Stimulated activated CD4-positive, alpha-beta T cell treated with anti-CD3 and anti-CD28 coated beads, Interleukin-15, amount 100 ng/mL, for 1 hour (primary cell): ENCODE measurements around the gene ARHGAP28.
"Not testable (repeated sequence)": the region's sequence is repeated elsewhere in the genome, so short reads cannot be mapped to it uniquely, and the experiment has no call there.

Source experiments
- DNase-seq, 2 donors: peaks; one replicate each; pipeline ENCODE4 v3.0.0-alpha.2; 2020; ENCODE audit warnings: low read depth in 1 of 2, low spot score in 1 of 2

ARHGAP28 gene

DNA sequence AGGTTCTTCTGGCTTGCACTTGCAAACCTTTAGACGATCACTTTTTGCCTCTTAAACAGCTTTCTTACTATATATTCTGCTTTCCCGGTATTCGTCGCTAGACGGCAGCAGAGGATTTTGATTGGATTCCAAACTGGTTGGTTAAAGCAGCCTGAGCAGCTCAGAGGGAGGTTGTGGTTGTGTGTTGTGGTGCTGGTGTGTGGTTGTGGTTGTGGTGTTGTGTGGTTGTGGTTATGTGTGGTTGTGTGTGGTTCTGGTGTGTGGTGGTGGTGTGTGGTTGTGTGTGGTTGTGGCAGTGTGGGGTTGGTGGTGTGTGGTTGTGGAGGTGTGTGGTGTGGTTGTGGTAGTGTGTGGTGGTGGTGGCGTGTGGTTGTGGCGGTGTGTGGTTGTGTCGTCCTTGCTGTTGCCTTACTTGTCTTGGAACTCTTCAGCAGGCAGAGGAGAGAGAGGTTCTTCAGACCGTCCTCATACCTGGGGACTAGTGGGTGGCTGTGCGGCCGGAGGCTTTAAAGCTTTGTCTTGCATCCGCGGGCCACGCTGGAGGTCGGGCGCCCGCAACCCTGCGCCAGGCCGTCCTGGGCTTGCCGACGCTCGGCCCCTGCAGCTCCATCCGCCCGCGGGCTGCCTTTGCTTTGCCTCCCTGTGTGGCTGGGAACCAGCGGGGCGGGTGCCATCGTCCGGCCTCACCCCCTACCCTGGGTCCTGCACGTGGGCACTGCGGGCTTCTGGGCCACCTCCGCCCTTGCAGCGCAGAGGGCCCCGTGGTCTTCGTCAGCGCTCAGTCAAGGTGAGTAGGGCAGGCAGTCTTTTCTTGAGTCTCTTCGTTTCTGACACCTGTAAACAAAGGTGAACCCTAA is 190.8 kb downstream of the ARHGAP28 start:
- no peak for DNase-seq

DNA sequence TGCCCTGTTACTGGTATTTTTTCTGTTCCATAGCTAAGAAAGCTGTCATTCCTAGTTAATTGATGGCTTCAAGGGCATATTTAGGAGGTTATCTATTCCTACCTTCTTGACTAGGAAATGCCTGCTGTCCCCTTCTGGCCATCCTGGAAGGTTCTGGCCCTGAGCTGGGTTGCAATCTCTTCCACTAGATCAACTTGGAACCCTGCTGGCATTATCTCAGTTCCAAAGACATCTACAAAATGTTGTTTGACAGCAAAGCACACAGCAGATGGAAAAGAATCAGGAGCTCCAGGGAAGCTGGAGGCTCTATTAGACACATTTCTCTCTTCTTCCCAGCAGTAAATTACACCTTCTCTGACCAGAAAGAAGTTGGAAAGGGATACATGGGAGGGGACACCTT is 192.1 kb downstream of the ARHGAP28 start:
- no peak for DNase-seq

DNA sequence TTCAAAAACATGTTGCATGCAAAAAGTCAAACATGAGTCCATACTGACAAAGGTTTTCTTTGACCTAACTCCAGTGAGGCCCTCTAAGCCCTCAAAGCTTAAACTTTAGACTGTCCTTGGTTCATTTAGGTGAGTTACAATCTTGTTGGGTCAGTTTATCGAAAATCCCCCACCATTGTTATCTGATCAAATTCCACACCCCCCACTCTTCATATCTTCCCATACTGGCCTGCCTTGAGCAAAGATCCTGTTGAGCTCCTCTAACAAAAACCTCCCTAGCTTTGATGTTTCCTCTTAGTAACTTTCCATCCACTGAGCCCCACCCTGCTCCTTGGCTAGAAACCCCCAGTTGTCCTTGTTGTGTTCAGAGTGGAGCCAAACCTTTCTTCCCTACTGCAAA is 193.7 kb downstream of the ARHGAP28 start:
- DNase-seq: no peak

DNA sequence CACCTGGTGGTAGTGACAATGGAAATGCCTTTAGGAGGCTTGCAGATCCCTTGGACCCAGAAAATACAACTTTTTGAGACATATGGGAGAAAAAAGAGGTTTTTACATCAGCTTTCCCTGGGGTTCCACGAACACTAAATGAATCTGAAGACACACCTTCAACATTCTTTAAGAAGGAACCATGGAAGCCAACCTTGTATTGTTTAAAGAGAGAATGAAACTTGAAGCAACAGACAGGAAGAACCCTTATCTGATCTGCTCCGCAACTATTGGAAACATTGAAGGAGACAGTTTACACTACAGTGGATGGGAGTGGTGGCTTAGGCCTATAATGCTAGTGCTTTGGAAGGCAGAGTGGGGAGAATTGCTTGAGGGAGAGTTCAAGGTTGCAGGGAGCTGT is 197.6 kb downstream of the ARHGAP28 start:
- DNase-seq: no peak

DNA sequence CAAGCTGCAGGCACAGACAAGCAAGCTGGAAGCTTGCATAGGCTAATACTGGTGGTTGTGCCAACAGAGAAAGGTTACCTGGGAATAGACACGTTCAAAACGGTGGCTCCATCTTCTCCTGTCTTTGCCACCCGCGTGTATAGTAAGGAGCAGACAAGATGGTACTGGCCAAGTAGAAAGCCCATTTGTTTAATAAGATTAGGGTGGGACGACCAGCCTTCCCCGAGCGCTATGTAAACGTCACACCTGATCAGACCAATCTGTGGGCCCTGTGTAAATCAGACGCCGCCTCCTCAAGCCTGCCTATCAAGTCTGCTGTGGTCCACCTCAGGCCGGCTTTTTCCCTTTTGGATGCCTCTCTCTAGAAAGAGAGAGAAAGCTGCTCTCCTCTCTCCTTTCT is 198.8 kb downstream of the ARHGAP28 start:
- DNase-seq: no peak

DNA sequence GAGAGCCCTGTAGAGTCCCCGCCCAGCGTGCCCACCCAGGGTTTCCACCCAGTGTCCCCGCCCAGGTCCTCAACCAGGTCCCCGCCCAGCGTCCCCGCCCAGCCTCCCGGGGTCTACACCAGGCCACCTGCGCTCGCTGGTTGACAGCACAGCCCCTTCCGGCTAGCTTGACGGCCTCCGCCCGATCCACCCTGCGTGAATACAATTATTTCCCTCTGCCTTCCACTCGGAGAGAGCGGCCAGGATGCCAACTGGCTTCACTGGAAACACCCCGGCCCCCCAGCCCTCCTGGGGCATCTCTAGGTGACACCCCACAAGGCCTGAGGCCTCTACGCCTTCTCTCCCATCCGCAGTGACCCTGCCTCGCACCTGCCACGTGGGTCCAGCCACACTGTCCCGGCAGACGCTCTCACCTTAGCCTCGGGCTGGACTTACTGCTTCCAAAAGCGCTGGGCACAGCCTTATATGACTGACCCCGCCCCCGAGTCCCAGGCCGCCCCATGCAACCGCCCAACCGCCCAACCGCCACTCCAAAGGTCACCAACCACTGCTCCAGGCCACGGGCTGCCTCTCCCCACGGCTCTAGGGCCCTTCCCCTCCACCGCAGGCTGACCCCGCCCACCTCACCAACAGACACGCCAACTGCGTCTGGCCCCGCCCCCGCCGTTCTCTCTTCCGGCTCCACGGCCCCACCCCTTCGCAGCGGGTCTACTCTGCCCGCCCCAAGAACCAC is 200.0 kb downstream of the ARHGAP28 start:
- no peak for DNase-seq

DNA sequence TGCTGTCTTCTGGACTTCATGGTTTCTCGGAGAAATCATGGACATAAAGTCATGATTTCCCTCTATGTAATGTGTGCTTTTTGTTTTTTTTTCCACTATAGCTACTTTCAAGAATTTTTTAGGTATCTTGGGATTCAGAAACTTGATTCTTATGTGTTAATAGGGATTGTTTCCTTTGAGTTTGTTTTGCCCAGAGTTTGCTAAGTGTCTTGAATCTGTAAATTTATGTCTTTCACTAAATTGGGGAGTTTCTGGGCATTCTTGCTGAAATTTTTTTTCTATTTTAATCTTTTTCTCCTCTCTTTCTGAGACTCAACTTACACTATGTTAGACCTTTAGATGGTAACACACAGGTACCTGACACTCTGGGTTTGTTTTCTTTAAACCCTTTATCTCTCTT is 205.3 kb downstream of the ARHGAP28 start:
- no peak for DNase-seq

DNA sequence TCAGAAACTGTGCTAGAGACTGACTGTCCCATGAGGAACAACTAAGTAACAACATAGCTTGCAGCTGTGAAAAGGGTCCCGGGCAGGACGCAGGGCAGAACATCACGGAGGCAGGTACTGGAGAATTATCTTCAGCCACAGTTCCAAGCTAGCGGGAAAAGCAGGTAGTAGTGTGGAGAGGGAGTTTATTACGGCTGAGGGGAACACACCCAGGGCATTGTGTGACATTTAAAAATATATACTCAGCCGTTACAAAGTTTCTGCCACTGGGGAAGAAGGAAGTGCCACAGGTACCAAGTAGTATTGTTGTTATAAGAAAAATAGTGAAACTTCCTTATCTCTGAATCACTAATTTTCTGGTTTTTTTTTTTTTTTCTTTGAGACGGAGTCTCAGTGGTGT is 208.5 kb downstream of the ARHGAP28 start:
- DNase-seq: no peak

DNA sequence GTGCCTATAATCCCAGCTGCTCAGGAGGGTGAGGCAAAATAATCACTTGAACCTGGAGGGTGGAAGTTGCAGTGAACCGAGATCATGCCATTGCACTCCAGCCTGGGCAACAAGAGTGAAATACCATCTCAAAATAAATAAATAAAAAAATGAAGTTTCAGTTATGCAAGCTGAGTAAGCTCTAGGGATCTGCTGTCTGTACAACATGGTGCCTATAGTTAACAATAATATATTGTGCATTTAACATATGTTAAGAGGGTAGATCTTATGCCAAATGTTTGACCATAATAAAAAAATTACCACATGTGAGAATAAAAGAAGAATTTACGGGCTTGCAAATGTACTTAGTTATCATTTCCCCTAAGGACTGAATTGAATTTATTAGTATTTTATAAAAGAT is 208.9 kb downstream of the ARHGAP28 start:
- not testable (repeated sequence) for DNase-seq

DNA sequence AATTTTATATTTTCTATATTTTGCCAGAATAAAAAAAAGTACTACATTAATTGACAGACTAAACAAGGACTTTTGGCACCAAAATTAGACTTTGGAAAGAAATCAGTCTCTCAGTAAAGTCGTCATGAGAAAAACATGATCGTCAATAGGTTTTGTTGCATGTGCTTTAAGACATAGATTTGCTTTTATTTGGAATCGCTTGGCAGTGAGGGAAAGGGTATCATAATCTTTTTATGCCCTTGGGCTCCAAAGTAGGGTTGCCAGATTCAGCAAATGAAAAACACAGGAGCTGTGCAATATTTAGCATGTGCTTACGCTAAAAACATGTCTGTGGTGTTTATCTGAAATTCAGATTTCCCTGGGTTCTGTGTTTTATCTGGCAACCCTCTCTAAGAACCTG is 210.5 kb downstream of the ARHGAP28 start:
- DNase-seq: no peak

DNA sequence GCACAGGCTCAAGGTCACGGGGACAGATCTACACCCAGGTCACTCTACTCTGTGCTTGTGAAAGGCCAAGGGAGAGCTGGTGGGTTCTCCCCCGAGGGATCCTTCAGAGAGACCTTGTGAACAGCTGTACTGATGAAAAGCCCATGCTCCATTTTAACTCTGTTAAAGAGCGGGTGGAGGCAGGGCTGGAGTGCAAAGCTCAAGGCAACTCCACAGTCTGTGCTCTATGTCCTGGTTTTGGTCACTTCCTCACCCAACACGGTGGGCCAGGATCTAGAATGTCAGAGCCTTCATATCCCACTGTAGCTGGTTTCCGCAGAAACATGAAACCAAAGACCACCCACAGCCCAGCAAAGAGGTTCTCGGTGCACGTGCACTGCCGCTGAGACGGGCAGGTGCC is 210.9 kb downstream of the ARHGAP28 start:
- no peak for DNase-seq

DNA sequence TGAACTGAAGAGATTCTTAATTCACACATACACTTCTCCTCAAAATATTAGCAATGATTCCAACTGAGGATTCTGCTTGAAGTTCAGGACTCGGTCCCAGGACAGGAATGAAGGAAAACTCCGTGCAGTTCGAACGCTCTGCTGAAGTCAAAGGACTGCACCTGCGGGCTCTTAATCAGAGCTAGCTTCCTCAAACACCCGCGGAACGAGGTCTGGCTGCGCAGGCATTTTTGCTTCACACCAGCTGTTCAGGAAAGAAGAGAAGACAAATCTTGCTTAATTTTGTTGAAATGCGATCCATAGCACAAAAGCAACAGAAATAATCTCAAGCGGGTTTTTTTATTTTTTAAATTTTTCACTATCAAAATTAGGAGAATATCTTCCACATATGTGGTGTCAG is 212.5 kb downstream of the ARHGAP28 start:
- no peak for DNase-seq

DNA sequence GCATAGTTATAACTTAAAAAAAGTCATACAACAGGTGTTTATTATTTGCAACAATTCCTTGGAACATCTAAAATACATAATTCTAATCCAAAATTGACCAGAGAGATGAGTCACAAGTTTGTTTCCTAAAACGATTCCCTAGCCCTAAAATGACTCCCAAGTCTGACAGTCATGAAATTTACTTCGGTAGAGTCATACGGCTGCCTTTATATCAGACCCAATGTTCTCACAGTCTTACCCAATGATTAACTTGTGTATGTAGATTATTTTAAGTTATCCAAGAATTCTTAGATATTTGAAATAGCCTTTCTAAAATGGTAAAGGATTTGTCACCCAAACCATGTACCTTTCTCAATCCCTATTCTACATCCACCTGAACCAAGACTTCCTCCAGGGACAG is 213.2 kb downstream of the ARHGAP28 start:
- DNase-seq: no peak

DNA sequence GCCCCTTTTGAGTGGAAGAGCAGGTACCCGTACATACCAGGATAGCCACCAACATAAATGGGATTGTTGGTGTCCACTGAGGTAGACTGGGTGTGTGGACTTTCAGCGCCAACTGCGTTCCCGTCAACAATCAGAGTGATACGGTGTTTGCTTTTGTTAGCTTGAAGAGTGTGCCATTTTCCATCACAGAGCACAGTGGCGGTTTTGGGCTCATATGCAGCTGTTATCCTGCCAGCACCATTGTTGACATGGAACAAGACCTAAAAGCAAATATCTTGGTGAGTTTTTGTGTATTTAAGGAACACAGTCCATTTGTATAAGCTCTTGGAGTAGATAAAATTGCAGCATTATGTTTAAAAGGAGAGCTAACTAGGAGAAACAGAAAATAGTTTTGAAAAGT is 213.6 kb downstream of the ARHGAP28 start:
- DNase-seq: no peak

DNA sequence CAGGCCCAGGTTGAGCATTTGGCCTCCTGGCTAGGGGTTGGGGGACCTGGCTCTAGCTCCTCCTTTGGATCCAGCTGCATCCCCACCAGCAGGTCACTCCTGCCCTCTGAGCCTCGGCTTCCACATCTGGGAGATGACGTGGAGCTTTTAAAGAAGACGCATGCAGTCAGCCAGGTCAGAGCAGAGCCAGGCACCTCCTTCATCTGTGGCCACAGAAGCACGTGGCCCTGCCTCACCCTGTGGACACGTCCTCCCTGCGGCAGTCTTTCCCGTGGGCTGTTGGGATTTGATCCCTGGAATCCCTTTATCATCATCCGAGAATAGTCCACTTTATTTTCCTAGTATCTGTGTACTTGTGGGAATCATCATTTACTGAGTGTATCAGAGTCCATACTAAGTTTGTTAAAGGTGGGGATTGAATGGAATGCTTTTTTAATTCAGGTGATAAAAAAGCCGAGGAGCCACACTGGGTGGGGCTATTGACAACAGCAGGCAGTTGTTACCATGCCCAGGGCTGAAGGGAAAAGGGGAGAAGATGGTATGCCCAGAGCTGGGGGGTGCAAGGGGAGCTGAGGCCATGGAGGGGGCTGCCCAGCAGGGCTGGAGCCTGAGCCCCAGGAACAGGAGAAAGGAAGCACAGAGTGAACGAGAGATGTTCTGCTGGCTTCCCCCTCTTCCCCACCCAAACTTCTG is 218.0 kb downstream of the ARHGAP28 start:
- no peak for DNase-seq

DNA sequence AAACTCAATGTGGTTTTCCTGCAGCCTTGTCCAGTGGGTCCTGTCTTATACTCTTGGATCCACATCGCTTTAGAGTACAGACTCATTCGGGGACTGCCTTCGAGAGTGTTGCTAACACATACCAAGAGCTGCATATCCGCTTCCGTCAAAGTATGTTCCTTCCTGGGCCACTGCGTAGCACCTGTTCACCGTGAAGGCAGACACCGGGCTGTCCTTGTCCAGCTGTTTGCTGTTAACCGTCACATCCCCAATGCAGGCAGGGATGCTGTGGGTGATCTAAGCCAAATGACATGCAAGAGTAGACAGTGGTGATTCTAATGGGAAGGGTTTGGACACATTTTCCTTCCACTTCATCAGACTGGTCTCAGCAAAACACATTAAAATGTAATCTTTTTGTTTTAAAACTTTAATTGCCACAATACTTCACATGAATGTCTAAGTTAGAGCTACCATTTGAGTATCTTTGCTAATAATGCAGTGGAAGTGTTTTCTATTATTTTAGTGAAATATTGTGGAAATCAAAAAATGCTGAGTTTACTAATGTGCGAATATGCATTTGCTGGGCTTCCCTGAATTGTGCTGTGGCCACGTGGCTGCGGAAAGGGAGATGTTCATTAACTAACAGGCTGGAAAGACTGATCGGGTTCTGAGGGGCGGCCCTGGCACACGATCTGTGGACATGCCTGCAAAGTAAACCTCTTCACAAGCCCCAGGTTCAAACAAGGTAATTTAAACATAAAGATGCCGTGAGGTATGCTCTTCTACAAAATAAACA is 219.0 kb downstream of the ARHGAP28 start:
- no peak for DNase-seq

DNA sequence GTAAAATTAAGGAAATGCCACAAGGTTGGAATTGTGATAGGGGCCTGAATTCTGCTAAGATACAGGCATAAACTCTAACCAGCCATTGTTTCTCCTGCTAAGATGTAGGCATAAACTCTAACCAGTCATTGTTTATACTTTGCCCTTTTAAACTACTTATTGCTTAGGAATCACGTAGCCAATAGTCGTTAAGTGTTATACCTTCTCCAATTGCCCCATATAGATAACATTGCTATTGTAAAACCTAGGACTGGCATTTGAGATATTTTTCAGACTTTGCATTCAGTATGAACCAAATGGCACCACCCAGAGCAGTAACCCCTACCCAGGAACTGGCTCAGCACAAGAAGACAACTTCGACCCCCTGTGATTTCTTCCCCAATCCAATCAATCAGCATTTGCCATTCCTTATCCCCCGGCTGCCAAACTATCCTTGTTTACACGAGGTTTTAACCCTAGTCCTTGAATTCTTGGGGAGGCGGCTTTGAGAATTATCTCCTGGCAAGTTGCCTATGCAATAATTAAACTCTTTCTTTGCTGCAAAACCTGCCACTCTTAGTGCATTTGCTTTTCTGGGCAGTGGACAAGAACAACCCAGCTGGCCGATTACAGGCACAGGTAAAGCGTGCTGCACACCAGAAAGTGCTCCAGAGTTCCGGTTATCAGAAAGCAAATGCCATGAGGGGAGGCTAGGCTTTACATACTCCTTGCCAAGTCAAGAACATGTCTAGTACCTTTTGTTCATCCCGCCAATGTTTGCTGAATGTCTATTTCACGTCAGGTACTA is 220.5 kb downstream of the ARHGAP28 start:
- DNase-seq: no peak

DNA sequence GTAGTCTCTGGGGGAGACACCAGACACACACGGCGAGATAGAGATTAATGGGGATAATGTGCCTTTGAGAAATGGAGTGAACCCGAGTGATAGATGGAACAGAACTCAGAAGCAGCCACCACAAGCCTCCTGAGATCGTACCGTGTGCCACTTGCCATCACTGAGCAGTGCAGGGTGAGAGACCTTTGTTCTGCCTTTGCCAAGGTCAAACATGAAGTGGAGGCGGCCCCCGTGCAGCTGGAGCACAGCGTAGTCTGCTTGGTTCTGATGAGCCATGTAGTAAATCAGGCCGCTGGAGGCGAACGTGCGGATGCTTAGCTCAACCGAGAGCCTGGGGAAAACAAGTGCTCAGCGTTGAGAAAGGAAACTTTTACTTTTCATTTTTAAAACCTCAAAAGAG is 221.1 kb downstream of the ARHGAP28 start:
- no peak for DNase-seq

DNA sequence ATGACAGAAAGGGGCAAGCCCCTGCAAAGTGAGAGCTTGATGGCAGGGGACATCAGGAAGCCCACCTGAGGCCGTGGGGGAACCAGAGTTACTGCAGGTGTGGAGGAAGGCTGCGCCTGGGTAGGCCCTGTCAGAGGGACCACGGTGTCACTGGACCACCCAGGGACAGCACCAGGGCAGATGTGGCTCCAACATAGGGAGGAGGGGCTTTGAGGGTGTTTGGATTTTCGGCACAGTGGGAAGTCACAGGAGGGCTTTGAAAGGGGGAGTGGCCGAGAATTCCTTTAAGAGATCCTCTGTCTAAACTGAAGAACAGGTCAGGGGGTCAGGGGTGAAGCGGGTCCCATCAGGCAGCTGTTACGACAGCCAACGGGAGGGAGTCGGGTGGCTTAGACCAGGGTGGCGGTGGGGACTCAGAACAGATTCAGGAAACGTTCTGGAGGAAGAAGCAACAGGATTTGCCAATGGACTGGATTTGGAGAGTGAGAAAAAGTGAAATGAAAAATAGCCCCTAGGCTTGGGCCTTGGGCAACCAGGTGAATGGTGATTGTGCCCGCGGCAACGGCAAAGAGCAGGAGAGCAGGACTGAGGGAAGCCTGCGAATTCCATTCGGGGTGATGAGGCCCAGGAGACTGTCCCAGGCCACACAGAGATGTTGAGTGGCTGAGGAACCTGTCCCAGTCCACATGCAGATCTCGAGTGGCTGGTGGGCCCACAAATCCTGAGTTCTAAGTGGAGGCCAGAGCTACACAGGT is 222.0 kb downstream of the ARHGAP28 start:
- no peak for DNase-seq

DNA sequence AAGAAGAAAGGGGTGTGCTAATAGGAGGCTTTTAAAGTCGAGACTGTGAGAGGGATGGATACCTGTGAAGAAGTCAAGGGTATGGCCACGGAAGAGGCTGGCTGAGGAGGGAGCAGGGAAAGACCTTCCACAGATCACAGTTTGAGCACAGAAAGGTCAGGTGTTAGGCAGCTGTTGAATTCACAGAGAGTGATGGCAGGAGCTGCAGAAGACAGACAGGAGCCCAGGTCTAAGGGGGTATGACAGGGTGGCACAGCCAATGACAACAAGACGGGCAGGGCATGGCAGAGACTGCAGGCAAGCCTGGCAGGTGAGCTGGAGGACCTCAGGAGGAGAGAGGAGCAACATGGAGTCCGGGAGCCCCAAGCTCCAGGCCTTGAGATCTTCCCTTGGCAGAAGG is 225.0 kb downstream of the ARHGAP28 start:
- DNase-seq: no peak
